CD4-positive, alpha-beta T cell (primary cell): ENCODE results near the gene SS18L1. TPM values are rescaled to one million over a fixed set of nuclear protein-coding genes. Genes with fewer than 3 reads are reported as not detected.

Source experiments
- ATAC-seq: fragments of 200-7000 bp; cut with Tn5 transposase; one replicate; pipeline ENCODE4 v1.10.0; 2022; ENCODE audit warnings: mild to moderate bottlenecking; ENCODE audit not compliant: poor library complexity
- CTCF ChIA-PET: fragments of 350-600 bp; sonication (Branson Sonifier 250); formaldehyde crosslinking; loops from one replicate; lab custom pipeline; 2021; ENCODE audit warnings: antibody characterized with exemption, inconsistent platforms; lab: Charles Lee
- POLR2A ChIA-PET: fragments of 350-600 bp; sonication (Branson Sonifier 250); formaldehyde crosslinking; loops from one replicate; lab custom pipeline; 2021; ENCODE audit warnings: antibody characterized with exemption, inconsistent platforms; lab: Charles Lee
- DNase-seq, 14 experiments: peaks; one replicate each; pipeline ENCODE4 v3.0.0-alpha.2; 2013 to 2020; ENCODE audit warnings: mixed read lengths in 2 of 14
- H3K27ac ChIP-seq, 2 donors: one replicate each; pipeline versions ENCODE4 v1.5.1 to v1.7.0; 2013; ENCODE audit warnings: low read length in 2 of 2, low read depth in 1 of 2, mild to moderate bottlenecking in 1 of 2
- H3K27me3 ChIP-seq, 2 experiments: 1 replicate in 1 of 2; 2 replicates in 1 of 2; pipeline versions ENCODE4 v1.6.1 to v1.7.0; 2013; ENCODE audit warnings: low read length in 2 of 2, control low read depth in 1 of 2, mild to moderate bottlenecking in 1 of 2, moderate library complexity in 1 of 2; ENCODE audit not compliant: insufficient read depth in 2 of 2, control insufficient read depth in 1 of 2
- H3K36me3 ChIP-seq: one replicate; pipeline ENCODE4 v1.6.1; 2013; ENCODE audit warnings: low read length, control low read depth; ENCODE audit not compliant: insufficient read depth
- H3K4me1 ChIP-seq: one replicate; pipeline ENCODE4 v1.6.1; 2013; ENCODE audit warnings: low read length, control low read depth; ENCODE audit not compliant: insufficient read depth
- H3K4me3 ChIP-seq: one replicate; pipeline ENCODE4 v1.5.1; 2013; ENCODE audit warnings: mild to moderate bottlenecking, low read length, moderate library complexity
- H3K9me3 ChIP-seq, 2 experiments: 1 replicate in 1 of 2; 2 replicates in 1 of 2; pipeline versions ENCODE4 v1.6.1 to v1.7.0; 2013; ENCODE audit warnings: low read length in 2 of 2, mild to moderate bottlenecking in 2 of 2, control low read depth in 1 of 2, moderate library complexity in 1 of 2; ENCODE audit not compliant: control insufficient read depth in 1 of 2, insufficient read depth in 1 of 2
- H3K27ac Mint-ChIP-seq: one replicate; pipeline ENCODE4 v1.8.0; 2020; ENCODE audit warnings: mixed read lengths
- H3K27me3 Mint-ChIP-seq: one replicate; pipeline ENCODE4 v1.8.0; 2021; ENCODE audit warnings: mixed read lengths
- H3K36me3 Mint-ChIP-seq: one replicate; pipeline ENCODE4 v1.8.0; 2021; ENCODE audit warnings: low read depth, mixed read lengths
- H3K4me1 Mint-ChIP-seq: one replicate; pipeline ENCODE4 v1.8.0; 2021; ENCODE audit warnings: low read depth, mixed read lengths
- H3K4me3 Mint-ChIP-seq: one replicate; pipeline ENCODE4 v1.8.0; 2020; ENCODE audit warnings: mild to moderate bottlenecking, mixed read lengths
- H3K9me3 Mint-ChIP-seq: one replicate; pipeline ENCODE4 v1.8.0; 2020; ENCODE audit warnings: mixed read lengths
- CTCF ChIP-seq: fragments of 200-600 bp; IDR thresholded peaks from one replicate; pipeline ENCODE4 v1.8.0; 2022; ENCODE audit warnings: antibody characterized with exemption, mild to moderate bottlenecking
- intact Hi-C, 2 experiments: fragments of 100-400 bp; cut with DNase I in 1 of 2; cut with micrococcal nuclease in 1 of 2; formaldehyde crosslinking; loops; one replicate each; pipeline versions ENCODE4 v1.15.1 to v1.9.0; 2023 to 2025; cut with DNase I, micrococcal nuclease
- total RNA-seq, 174 experiments: library from RNA in 2 of 174; stranded (reverse) in 2 of 174; gene quantifications; one replicate each; pipeline ENCODE4 v1.2.3 and lab custom pipeline; 2021 to 2026

The SS18L1 gene
- total RNA-seq, 2 experiments from 2014 or later: 12.8 to 13.4 TPM

GRCh38 chr20:62120365-62120762, 23.2 kb upstream of the SS18L1 start:
- Mint-ChIP-seq H3K9me3 (no peaks in the 10 kb centered on the region), H3K27ac (peak overlapping the region; percentile 94), H3K27me3 (no peaks in the 10 kb centered on the region), H3K36me3 (peaks cover 35% of the 10 kb centered on the region), H3K4me1 (peaks cover 57% of the 10 kb centered on the region), H3K4me3 (peak overlapping the region; percentile 91)
- ATAC-seq (no peak), DNase-seq (no peak)
- POLR2A ChIA-PET: interaction anchor here (0.6 to 6.2 kb wide), 5 partner anchors 13 to 90 kb away, joined by 3 to 149 read pairs (median 13); partner anchors contain the start of genes PSMA7, SS18L1 and TAF4
- CTCF ChIA-PET: interaction anchor here (1.4 to 1.9 kb wide), 2 partner anchors 15 to 21 kb away, joined by 4 to 5 read pairs; no protein-coding TSS in a partner anchor
- H3K4me1 ChIP-seq: peaks cover 61% of the 10 kb centered on the region
- no peaks in the 10 kb centered on the region for H3K27me3 ChIP-seq
- H3K4me3 ChIP-seq: no peak overlapping the region
- intact Hi-C loops: loop anchor here (2.0 to 5.0 kb wide), 4 partner anchors 54 to 267 kb away; partner anchors contain the start of genes OSBPL2 (in 1 of the 2) and RPS21 (in 1 of the 2)
- no peak for TF ChIP-seq CTCF
- H3K36me3 ChIP-seq: peaks cover 12% of the 10 kb centered on the region
- no peak overlapping the region for H3K27ac ChIP-seq
- peaks cover 0 to 23% of the 10 kb centered on the region in 2 experiments for H3K9me3 ChIP-seq

DNA sequence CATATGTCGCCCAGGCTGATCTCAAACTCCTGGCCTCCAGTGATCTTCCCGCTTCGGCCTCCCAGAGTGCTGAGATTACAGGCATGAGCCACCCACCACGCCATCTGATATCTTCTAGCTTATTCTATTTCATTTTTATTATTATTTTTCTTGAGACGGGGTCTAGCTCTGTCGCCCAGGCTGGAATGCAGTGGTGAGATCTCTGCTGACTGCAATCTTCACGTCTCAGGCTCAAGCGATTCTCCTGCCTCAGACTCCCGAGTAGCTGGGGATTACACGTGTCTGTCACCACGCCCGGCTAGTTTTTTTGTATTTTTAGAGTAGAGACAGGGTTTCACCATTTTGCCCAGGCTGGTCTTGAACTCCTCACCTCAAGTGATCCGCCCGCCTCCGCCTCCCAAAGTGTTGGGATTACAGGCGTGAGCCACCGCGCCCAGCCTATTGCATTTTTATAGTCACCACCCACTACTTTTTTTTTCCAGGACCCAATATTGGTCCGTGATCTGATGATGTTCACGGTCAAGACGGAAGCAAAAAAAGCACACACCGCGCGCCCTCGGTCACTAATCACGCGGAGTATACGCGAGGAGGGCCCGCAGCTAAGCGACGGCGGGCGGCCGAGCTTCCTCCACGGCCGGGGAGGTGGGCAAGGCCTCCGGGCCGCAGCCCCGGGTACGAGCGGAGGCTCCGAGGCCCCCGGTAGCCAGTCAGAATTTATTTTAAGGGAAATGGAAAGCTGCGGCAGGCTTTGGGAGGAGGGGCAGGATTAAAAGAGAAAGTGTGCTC, 22.4 kb upstream of the SS18L1 start:
- no peak for TF ChIP-seq CTCF
- Histone ChIP-seq H3K9me3 (peaks cover 0 to 16% of the 10 kb centered on the region in 2 experiments), H3K27ac (peak overlapping the region; percentile 62 to 89), H3K4me1 (peaks cover 66% of the 10 kb centered on the region), H3K27me3 (no peaks in the 10 kb centered on the region), H3K36me3 (peaks cover 21% of the 10 kb centered on the region), H3K4me3 (peak overlapping the region; percentile 56)
- Mint-ChIP-seq H3K36me3 (peaks cover 37% of the 10 kb centered on the region), H3K27ac (peak overlapping the region; percentile 94), H3K4me1 (peaks cover 58% of the 10 kb centered on the region), H3K9me3 (no peaks in the 10 kb centered on the region), H3K4me3 (peak overlapping the region; percentile 91), H3K27me3 (no peaks in the 10 kb centered on the region)
- ATAC-seq (no peak), DNase-seq (no peak)
- intact Hi-C loops: loop anchor here (2.0 to 5.0 kb wide), 4 partner anchors 54 to 266 kb away; partner anchors contain the start of genes OSBPL2 (in 1 of the 2) and RPS21 (in 1 of the 2)
- ChIA-PET CTCF (interaction anchor here (1.1 to 1.9 kb wide), 5 partner anchors 14 to 110 kb away, joined by 3 to 6 read pairs (median 4); no protein-coding TSS in a partner anchor), POLR2A (interaction anchor here (0.6 to 6.2 kb wide), 19 partner anchors 9 to 981 kb away, joined by 3 to 149 read pairs (median 5); partner anchors contain the start of genes OSBPL2, PSMA7, SS18L1 and TAF4)
